Spleen (tissue), 11 donors: ENCODE data around the gene KCND3. TPM values are rescaled to one million over a fixed set of nuclear protein-coding genes. Genes with fewer than 3 reads are reported as not detected.

ENCODE experiments used
- DNase-seq: peaks from one replicate; pipeline ENCODE4 v3.0.0-alpha.2; 2020
- H3K27ac ChIP-seq, 8 donors: fragments of 200-600 bp; sonication (generic) in 7 of 8; 1 replicate in 4 of 8; 2 replicates in 4 of 8; pipeline versions ENCODE4 v1.5.0 to v1.8.0; 2016 to 2021; ENCODE audit warnings: inconsistent platforms in 4 of 8, mild to moderate bottlenecking in 4 of 8, moderate library complexity in 1 of 8
- H3K27me3 ChIP-seq, 7 donors: fragments of 200-600 bp; sonication (generic) in 6 of 7; replicated peaks in 1 of 7; 1 replicate in 4 of 7; 2 replicates in 3 of 7; pipeline versions ENCODE4 v1.5.0 to v1.8.0; 2016 to 2021; ENCODE audit warnings: inconsistent platforms in 3 of 7, mild to moderate bottlenecking in 1 of 7
- H3K36me3 ChIP-seq, 6 donors: fragments of 200-600 bp; sonication (generic) in 5 of 6; 1 replicate in 4 of 6; 2 replicates in 2 of 6; pipeline versions ENCODE4 v1.5.0 to v1.8.0; 2016 to 2021; ENCODE audit warnings: inconsistent platforms in 2 of 6
- H3K4me1 ChIP-seq, 6 donors: fragments of 200-600 bp; sonication (generic) in 5 of 6; 1 replicate in 3 of 6; 2 replicates in 3 of 6; pipeline versions ENCODE4 v1.5.0 to v1.8.0; 2016 to 2021; ENCODE audit warnings: inconsistent platforms in 3 of 6
- H3K4me3 ChIP-seq, 8 donors: fragments of 200-600 bp; sonication (generic) in 7 of 8; 1 replicate in 4 of 8; 2 replicates in 4 of 8; pipeline versions ENCODE4 v1.5.0 to v1.8.0; 2016 to 2021; ENCODE audit warnings: inconsistent platforms in 4 of 8, mild to moderate bottlenecking in 4 of 8, moderate library complexity in 2 of 8
- H3K9me3 ChIP-seq, 8 donors: fragments of 200-600 bp; sonication (generic) in 7 of 8; 1 replicate in 4 of 8; 2 replicates in 4 of 8; pipeline versions ENCODE4 v1.5.0 to v1.8.0; 2016 to 2021; ENCODE audit warnings: inconsistent platforms in 4 of 8
- POLR2A ChIP-seq, 3 donors: fragments of 450-650 bp; IDR thresholded peaks; one replicate each; pipeline ENCODE4 v1.5.1; 2017; ENCODE audit warnings: antibody characterized with exemption in 3 of 3, mild to moderate bottlenecking in 1 of 3
- POLR2AphosphoS5 ChIP-seq, 3 donors: sonication (generic); formaldehyde crosslinking; IDR thresholded peaks; one replicate each; pipeline ENCODE4 v1.5.1; 2017; ENCODE audit warnings: antibody characterized with exemption in 3 of 3
- WGBS, 5 donors: extraction: QIAGEN DNeasy Blood & Tissue Kit in 3 of 5; methylation state at CpG; one replicate each; pipeline versions ENCODE4 v1.1.5 to v1.1.7; 2013 to 2018; 5-methylcytosine and 5-hydroxymethylcytosine counted together
- intact Hi-C: fragments of 100-400 bp; cut with DNase I; formaldehyde crosslinking; loops from one replicate; pipeline ENCODE4 v1.15.0; 2023; ENCODE audit warnings: low total_unique reads
- polyA plus RNA-seq, 3 donors: library from polyadenylated mRNA; stranded (reverse); fragments of 200-250 nt; gene quantifications; one replicate each; pipeline ENCODE4 v1.2.1, GENCODE V29; 2013
- total RNA-seq, 7 donors: library from RNA; depleted of rRNA in 3 of 7; stranded (reverse); fragments of >200 nt in 3 of 7; fragmentation: NEBNext Ultra II Directional in 4 of 7; extraction: Animal tissue kit (Norgen Biotek cat#: 25700) in 4 of 7; gene quantifications; one replicate each; pipeline versions ENCODE4 v1.1.0 to v1.2.1, GENCODE V29; 2016 to 2021
- TF ChIP-seq, protein P1 (sequence below), 11 experiments: fragments of 200-600 bp in 7 of 11; fragments of 450-650 bp in 4 of 11; sonication (generic) in 4 of 11; IDR thresholded peaks in 8 of 11; conservative IDR thresholded peaks in 3 of 11; 1 replicate in 7 of 11; 2 replicates in 4 of 11; pipeline versions ENCODE4 v1.4.0 to v1.8.0; 2016 to 2021; ENCODE audit warnings: antibody characterized with exemption in 11 of 11, inconsistent platforms in 4 of 11, mild to moderate bottlenecking in 1 of 11
- donor health status: healthy with polysubstance abuse.
- donor health status: DM: no; HTN: no; CAD: no; lungs with moderate emphysema.
- donor health status: DM: no; HTN: no; CAD: no.
- donor health status: Bipolar disorder and iron deficiency.
- donor health status: healthy.
- donor health status: DM: no; HTN: no; CAD: no.
- donor health status: DM: yes; HTN: yes; CAD: no.

Gene KCND3
- total and polyA plus RNA-seq, 10 donors: 0.67 to 14.2 (median 8.6) TPM

DNA sequence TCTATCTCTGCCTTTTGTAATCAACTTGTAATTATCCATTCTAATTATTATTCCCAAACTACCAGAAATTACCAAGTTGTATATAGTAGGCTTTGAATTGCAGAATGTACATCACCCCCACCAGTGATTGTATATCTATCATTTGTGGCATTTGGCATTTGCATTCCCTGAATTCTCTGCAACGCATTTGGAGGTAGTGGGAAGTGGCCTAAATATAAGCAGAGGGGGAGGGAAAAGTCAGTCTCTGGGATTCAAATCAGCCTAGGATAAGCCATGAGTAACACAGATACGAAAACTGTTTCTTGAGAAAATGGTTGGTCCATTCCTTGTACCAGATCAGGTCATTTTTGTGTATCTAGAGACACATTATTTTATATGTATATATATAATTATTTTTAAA, 213.1 kb downstream of the KCND3 start:
- no peaks in the 10 kb centered on the region for H3K4me1 ChIP-seq
- intact Hi-C loops: no loop called here
- H3K27ac ChIP-seq: no peak overlapping the region
- no peaks in the 10 kb centered on the region for H3K27me3 ChIP-seq
- TF ChIP-seq POLR2A (IDR thresholded peaks at IDR 0.05) (no peak), POLR2AphosphoS5 (IDR thresholded peaks at IDR 0.05) (no peak)
- TF ChIP-seq, protein P1, sequence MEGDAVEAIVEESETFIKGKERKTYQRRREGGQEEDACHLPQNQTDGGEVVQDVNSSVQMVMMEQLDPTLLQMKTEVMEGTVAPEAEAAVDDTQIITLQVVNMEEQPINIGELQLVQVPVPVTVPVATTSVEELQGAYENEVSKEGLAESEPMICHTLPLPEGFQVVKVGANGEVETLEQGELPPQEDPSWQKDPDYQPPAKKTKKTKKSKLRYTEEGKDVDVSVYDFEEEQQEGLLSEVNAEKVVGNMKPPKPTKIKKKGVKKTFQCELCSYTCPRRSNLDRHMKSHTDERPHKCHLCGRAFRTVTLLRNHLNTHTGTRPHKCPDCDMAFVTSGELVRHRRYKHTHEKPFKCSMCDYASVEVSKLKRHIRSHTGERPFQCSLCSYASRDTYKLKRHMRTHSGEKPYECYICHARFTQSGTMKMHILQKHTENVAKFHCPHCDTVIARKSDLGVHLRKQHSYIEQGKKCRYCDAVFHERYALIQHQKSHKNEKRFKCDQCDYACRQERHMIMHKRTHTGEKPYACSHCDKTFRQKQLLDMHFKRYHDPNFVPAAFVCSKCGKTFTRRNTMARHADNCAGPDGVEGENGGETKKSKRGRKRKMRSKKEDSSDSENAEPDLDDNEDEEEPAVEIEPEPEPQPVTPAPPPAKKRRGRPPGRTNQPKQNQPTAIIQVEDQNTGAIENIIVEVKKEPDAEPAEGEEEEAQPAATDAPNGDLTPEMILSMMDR (IDR thresholded peaks at IDR 0.05 in 8 of 11, conservative IDR thresholded peaks at IDR 0.05 in 3 of 11): no peak
- no peaks in the 10 kb centered on the region for H3K9me3 ChIP-seq
- WGBS, 5 donors: 81 to 88% (median 83%) methylated on average over 2 of the region's 2 CpGs
- H3K36me3 ChIP-seq: peaks cover 0 to 10% (median 0%) of the 10 kb centered on the region in 6 donors
- no peak for DNase-seq
- no peak overlapping the region for H3K4me3 ChIP-seq

DNA sequence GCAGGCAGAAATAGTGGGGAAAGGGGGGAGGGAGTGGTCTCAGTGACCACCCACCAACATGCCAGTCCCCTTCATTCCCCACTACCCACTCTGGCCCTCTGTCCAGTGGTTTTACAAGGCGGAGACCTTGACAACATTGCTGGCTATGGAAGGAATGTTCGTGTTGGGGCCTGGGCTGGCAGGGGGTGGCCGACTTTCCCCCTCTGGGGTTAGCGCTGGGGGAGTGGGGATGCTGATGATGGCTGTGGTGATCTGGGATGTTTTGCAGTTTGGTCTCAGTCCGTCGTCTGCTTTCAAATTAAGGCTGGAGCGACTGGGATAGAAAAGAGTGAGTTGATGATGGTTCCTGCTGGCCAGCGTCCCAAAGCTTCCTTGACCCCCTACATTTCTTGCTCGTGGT, 213.5 kb downstream of the KCND3 start:
- Histone ChIP-seq H3K27me3 (no peaks in the 10 kb centered on the region), H3K4me1 (no peaks in the 10 kb centered on the region), H3K9me3 (no peaks in the 10 kb centered on the region), H3K36me3 (peaks cover 0 to 10% (median 0%) of the 10 kb centered on the region in 6 donors), H3K27ac (no peak overlapping the region), H3K4me3 (no peak overlapping the region)
- no peak for DNase-seq
- 81 to 90% (median 88%) methylated on average over 7 to 9 of the region's 9 CpGs for WGBS, 5 donors
- intact Hi-C loops: no loop called here
- TF ChIP-seq POLR2AphosphoS5 (IDR thresholded peaks at IDR 0.05): no peak
- TF ChIP-seq POLR2A (IDR thresholded peaks at IDR 0.05): no peak
- TF ChIP-seq, protein P1 (IDR thresholded peaks at IDR 0.05 in 8 of 11, conservative IDR thresholded peaks at IDR 0.05 in 3 of 11): no peak

DNA sequence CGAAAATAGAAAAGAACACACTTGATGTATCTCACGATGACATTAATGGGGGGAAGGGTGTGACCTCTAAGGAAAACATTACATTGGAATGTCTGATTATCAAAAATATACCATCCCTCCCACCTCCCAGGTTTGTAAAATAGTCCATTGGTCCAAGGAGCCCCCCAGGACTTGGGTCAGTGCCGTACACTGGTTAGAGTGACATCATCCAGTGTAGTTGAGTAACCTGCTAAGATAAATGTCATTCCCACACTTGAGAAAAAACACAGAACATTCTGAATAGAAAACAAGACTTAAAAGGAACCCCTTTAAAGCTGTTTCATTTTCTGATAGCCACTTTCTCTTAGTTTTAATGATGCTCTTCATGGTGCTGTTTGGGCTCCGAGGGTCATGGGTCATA, 218.6 kb downstream of the KCND3 start:
- Histone ChIP-seq H3K9me3 (no peaks in the 10 kb centered on the region), H3K36me3 (peaks cover 0 to 38% (median 26%) of the 10 kb centered on the region in 6 donors), H3K27me3 (no peaks in the 10 kb centered on the region), H3K4me3 (no peak overlapping the region), H3K4me1 (peaks cover 0 to 9% (median 2%) of the 10 kb centered on the region in 6 donors), H3K27ac (no peak overlapping the region)
- DNase-seq: no peak
- TF ChIP-seq, protein P1 (IDR thresholded peaks at IDR 0.05 in 8 of 11, conservative IDR thresholded peaks at IDR 0.05 in 3 of 11): no peak
- TF ChIP-seq POLR2AphosphoS5 (IDR thresholded peaks at IDR 0.05) (no peak), POLR2A (IDR thresholded peaks at IDR 0.05) (no peak)
- intact Hi-C loops: no loop called here
- WGBS, 5 donors: 81 to 92% (median 86%) methylated on average over 4 of the region's 4 CpGs

DNA sequence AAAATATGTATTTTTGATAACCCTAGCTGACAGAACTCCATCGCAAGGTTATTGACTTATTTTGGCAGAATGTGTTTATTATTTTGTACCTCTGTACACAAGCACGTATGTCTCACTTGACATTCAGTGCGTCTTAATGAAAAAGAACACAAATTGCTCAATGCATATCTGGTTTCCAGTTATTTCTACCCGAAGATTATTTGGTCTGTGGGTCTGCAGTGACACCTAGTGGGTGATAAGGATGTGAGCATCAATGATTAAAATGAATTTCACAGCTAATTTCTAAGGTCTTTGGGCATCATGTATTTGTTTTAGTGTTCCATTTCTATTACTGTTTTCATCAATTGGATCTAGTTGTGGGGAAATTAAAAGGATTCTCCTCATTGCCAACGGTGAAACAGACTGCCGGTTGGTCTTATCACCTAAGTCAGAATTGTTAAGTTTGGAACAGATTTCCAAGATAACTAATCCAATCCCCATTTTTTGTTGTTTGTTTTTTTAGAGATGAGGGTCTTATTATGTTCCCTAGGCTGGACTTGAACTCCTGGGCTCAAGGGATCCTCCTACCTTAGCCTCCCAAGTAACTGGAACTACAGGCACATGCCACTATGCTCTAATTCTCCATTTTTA, 219.8 kb downstream of the KCND3 start:
- Histone ChIP-seq H3K4me3 (no peak overlapping the region), H3K27ac (peak overlapping the region in 1 of 8 donors; percentile 13), H3K36me3 (peaks cover 0 to 51% (median 35%) of the 10 kb centered on the region in 6 donors), H3K27me3 (no peaks in the 10 kb centered on the region), H3K9me3 (no peaks in the 10 kb centered on the region), H3K4me1 (peaks cover 0 to 9% (median 2%) of the 10 kb centered on the region in 6 donors)
- 41 to 47% (median 45%) methylated on average over 6 of the region's 6 CpGs for WGBS, 5 donors
- no peak for DNase-seq
- TF ChIP-seq, protein P1 (IDR thresholded peaks at IDR 0.05 in 8 of 11, conservative IDR thresholded peaks at IDR 0.05 in 3 of 11): peak; percentile 41 to 87 (median 77)
- no peak for TF ChIP-seq POLR2AphosphoS5 (IDR thresholded peaks at IDR 0.05)
- peak in 1 of 3 donors; percentile 17 for TF ChIP-seq POLR2A (IDR thresholded peaks at IDR 0.05)
- intact Hi-C loops: no loop called here
